SKM-1 (cell line): ENCODE measurements around the gene IGF1R.

Source experiments
- DNase-seq: peaks from one replicate; lab custom pipeline; 2025; ENCODE audit not compliant: unreplicated experiment; lab: John Stamatoyannopoulos, UW

Gene IGF1R

GRCh38 chr15:98937413-98938104 lies 289.2 kb downstream of the IGF1R start:
- no peak for DNase-seq

- no peak for DNase-seq
Observed at GRCh38 chr15:98938105-98938417, 289.7 kb downstream of the IGF1R start.

DNA sequence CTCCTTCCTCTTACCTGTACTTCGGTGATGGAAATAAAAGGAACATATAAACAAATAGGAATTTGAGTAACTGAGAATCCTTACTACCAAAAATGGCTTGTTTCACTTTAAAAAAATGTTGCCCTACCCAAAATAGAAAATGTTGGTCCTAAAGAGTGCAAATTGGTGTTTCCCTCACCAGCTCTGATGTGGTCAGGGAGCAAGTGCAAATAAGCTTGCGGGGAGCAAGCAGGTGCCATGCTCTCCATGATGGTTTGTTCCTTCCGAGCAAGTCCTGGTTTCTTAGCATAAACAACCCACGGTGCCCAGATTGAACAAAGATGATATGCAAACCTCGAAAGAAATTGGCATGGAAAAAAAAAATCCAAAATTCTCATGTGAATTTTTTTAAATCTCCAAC lies 290.5 kb downstream of the IGF1R start:
- DNase-seq = no peak

GRCh38 chr15:98939311-98940080 lies 291.2 kb downstream of the IGF1R start:
- no peak for DNase-seq

GRCh38 chr15:98941595-98942255 lies 293.4 kb downstream of the IGF1R start:
- DNase-seq = no peak

DNA sequence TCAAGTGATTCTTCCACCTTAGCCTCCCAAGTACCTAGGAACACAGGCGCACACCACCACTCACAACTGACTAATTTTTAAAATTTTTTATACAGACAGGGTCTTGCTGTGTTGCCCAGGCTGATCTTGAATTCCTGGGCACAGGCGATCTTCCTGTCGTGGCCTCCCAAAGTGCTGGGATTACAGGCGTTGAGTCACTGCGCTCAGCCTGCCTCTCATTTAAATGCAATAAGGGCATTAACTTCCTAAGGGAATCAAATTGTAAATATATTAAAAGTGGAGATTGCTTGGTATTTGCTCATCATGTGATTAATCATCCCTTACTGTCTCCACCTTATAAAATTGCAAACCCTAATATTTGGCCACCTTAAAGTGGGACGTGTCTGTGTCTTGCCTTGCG lies 294.1 kb downstream of the IGF1R start:
- no peak for DNase-seq

GRCh38 chr15:98943051-98943508 lies 294.7 kb downstream of the IGF1R start:
- no peak for DNase-seq

DNA sequence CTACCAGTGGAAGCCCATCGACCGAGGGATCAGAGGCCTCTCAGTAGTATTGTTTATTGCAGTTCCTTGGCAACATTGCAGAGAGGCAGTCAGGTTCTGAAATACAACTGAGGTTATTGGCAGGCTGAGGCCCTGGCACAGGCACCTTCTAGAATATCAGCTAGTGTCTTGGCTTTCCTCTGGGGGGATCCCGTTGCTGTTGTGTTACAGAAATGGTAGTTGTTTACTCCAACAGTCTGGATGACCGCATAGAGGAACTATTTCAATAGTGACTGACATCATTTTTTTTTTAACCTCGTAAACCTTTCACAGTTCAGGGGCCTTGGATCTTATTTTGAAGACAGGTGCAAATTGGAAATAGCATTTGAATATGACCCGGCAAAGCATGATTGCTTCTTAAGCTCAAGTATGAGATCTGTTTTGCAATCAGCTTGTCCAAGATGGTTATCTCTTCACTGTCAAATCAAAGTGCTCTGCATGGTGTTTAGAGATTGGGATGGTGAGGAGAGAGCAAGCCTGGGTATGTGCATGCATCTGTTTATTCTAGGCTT lies 295.3 kb downstream of the IGF1R start:
- no peak for DNase-seq

- no peak for DNase-seq
Observed at GRCh38 chr15:98946301-98947255, 298.2 kb downstream of the IGF1R start.

DNA sequence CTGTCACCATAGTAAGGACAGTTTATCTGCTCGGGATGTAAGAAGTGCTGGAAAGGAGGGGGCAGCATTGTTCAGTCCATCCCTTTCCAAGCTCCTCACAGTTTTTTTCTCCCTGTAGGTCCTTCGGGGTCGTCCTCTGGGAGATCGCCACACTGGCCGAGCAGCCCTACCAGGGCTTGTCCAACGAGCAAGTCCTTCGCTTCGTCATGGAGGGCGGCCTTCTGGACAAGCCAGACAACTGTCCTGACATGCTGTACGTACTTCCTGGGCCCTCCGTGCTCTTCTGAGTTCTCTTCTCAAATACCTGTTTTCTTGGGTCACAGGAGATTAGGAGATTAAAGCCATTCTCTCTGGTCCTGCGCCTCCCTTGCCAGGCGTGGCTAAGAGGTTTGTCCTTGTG lies 300.1 kb downstream of the IGF1R start:
- no peak for DNase-seq

DNA sequence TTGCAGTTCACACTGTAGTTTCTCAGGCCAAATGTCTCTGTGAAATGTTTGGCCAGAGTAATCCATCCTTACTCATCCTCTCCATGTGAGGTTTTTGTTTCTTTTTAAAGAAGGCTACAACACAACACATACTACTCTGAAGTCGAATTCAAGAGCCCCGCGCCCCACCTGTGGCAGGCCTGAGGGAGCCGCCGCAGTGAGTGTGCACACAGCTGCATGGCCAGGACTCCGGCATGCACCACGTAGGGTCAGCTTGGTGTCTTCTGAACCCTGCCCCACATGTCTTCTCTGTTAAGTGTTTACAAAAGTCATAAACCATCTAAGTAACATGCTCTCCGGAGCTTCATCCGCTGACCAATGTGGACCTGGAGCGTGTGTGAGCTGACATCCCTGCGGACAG lies 300.6 kb downstream of the IGF1R start:
- DNase-seq = no peak

DNA sequence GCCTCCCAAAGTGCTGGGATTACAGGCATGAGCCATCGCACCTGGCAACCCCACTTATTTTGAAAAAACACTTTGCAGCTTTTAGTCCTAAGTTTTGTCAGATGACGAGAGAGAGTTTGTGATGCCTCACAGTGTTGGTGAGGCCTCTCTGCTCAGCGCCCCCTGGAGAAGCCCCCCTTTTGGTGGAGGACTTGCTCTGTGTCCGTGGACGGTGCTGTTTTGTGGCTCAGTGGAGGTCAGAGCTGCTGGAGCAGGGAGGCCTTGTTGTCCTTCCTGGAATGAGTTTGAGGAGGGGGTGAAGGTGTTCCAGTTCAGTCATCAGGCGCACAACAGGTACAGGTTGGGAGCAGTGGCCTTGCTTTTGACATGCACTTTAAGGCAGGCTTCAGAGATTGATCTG lies 301.3 kb downstream of the IGF1R start:
- DNase-seq = no peak

- DNase-seq = no peak
Observed at GRCh38 chr15:98950248-98950647, 301.9 kb downstream of the IGF1R start.

DNA sequence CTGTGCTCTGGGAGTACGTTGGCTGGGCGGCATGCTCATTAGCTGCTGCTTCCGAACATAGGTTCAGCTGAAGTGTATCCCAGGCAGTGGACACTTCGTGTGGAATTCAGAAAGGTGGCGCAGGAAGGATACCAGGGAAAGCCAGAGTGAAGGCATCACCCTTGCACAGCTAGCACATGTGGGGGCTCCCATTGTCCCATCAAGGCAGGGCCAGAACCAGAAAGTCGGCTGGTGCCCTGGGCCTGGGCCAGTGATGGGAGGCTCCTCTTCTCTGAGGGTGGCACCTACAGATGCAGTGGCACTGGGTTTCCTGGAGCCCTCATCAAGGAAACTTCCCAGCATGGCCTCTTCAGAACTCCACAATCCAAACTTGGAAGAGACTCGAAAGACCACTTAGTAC lies 302.7 kb downstream of the IGF1R start:
- DNase-seq = no peak

DNA sequence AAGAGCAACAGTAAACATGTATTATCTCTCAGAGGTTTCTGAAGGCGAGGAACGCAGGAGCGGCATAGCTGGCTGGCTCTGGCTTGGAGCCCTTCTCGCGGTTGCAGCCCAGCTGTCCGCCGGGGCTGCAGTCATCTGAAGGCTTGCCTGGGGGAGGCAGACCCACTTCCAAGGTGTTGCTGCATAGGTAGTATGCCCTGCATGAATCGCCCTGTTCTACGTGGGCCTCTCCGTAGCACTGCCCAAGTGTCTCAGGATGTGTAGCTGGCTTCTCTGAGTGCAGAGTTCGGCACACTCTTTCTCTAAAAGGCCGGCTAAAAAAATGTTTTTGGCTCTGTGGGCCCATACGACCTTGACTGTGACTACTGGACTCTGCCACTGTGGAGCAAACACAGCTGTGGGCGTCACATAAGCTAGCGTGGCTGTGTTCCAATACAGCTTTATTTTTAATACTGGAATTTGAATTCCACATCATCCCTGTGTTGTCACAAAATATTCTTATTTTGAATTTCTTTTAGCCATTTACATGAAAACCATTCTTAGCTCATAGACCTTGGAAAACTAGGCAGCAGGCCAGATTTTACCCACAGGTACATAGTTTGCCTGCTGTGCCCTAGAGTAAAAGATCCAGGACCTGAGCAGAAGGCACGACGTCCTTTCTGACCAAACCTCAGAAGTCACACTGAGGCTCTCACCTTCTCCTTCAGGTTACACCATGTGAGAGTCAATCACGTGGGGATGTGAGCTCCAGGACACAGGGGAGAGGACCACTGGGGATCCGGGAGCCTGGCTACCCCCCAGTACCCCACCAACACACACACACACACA lies 303.4 kb downstream of the IGF1R start:
- no peak for DNase-seq

DNA sequence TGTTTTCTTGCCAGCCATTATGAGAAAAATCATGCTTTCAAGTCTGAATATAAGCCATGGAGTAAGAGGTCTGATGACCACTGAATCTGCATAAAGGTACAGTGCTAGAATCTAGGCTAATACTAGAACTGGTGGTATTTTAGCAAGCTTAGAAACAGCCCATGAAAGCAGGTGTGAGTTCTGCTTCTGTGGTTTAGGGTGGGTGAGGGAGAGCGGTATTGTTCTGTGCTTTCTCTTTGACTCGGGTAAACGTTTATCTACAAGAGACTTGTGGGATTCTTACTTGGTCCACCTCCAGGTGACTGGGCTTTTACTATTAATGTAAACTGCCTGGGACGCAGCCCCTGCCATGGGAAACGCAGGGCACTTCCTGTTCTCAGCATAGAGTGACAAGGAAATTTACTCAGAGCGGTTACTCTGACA lies 304.1 kb downstream of the IGF1R start:
- no peak for DNase-seq

DNA sequence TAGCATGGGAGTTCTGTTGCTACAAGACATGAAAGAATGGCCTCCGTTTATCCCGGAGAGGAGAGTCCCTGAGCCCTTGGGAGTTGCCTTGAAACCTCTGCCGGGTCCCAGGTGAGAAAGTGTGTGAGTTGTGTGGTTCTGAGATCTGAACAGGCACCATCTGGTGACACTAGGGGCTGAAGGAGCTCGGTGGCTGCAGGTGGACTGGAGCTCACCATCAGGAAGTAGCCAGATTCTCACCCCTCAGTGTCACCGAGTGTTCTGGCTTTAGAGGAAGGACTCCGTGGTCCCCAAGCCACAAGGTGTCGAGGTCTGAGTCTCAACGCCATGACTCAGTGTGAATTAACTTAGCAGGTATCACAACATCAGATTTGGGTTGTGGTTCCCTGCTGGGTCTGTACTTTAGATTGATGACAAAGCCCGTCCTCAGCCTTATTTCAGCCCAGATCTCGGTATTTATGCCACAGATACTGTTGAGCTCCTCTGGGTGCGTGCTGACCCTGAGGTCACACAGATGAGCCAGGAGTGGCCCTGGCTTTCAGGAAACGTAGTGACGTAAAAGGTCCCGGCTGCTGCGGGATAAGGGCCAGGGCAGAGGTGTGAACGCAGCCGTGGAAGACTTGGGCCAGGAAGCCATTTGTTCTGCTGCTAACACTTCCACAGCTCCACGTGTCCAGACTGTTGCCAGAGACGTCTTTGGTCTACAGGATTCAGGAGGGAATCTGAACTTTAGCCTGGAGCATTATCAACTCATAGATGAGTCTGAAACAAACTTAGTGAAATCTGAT lies 304.9 kb downstream of the IGF1R start:
- DNase-seq = no peak

DNA sequence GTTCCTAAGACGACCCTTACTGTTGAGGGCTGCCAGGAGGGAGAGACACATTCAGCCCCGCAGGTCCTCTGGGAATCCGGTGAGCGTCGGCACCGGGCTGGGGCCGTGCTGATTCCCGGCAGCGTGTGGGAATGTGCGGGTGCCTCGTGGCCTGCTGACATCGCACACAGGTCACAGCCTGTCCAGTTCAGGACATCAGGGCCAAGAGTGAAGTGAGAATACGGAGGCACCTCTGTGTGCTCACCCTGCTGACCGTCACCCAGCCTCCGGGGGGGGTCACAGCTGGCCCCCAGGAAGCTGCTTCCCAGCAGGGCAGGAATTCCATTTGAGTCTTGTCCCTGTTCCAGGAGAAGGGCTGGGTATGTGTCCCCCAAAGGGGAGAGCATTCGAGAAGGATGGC lies 305.6 kb downstream of the IGF1R start:
- DNase-seq = no peak

GRCh38 chr15:98954411-98954810 lies 306.1 kb downstream of the IGF1R start:
- no peak for DNase-seq
